Hematopoietic multipotent progenitor cell treated with erythropoietin and hydrocortisone succinate and interleukin-3 and kit ligand, for 4 days (in vitro differentiated cells): ENCODE data around the gene ACAA1.
A peak's percentile ranks its signal among the peaks of the same experiment; 100 is the strongest.

Experiments
- DNase-seq: peaks from one replicate; pipeline ENCODE4 v3.0.0-alpha.2; 2015

ACAA1 gene

GRCh38 chr3:38117748-38118420, 19.0 kb downstream of the ACAA1 start:
- DNase-seq = peak; percentile 89

- no peak for DNase-seq
Observed at GRCh38 chr3:38117163-38117716, 19.7 kb downstream of the ACAA1 start.

- DNase-seq = no peak
Observed at GRCh38 chr3:38116471-38117162, 20.3 kb downstream of the ACAA1 start.

DNA sequence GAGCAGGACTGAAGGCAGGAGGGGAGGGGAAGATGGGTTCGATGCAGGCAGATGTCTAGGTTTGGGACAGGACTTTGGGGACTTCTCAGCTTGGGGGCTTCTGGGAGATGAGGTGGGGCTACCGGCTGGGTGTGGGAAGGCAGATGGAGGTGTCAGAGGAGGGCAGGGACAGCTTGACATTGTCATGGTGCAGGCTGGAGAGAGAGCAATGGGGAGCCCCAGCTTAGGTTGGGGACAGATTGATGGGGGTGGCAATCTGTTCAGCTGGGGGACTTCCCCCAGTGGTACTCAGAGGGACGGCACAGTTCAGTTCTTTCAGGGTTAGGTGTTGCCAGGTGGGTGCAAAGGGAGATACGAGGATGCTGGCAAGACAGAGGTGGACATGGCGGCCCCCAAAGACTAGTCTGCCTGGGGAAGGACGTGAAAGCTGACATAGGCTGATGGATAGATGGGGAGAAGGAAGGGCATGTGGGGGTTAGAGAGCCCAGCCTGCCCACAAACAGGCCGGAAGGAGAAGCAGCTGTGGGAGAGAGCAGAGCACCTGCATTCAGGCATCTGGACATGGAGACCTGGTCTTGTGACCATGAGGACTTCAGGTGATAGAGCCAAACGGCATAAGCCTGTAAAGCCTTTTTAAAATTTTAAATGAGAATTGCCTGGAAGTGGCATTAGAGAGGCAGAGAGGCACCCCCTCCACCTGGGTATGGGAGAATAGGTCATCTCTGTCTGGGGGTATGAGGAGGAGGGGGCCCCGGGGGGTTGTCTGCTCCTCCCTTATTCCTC, 21.1 kb downstream of the ACAA1 start:
- DNase-seq = no peak

DNA sequence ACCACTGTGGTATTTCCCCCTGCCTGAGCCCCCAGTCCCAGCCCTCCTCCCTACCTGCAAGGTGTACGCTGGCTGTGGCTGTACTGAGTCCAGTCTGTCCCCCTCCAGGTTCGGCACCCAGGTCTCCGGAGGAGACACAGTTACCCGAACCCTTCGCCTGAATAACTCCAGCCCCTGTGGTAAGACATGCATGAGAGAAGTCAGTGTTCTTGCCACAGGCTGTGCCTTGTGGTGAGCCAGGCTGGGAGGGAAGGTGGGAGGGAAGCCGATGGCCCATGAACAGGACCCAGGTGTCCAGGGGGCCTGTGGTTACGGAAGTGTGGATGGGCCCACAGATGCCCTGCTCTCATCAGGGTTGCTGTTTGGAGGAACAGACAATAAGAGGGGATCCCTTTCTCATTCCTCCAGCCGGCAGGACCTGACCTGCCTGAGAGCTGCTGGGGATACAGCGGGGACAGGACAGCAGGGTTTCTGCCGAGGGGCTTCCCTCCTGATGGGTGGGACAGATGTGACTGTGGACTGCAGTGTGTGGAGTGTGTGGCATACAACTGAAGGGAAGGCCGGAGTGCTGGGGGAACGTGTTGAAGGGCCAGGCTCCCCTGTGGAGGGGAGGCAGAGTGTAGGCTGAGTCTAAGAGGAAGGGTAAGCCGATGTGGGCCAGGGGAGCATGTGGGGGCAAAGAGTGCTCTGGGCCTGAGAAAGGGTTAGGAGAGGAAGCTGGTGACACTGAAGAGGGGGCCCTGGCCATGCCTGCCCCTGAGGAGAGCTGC, 21.9 kb downstream of the ACAA1 start:
- no peak for DNase-seq

DNA sequence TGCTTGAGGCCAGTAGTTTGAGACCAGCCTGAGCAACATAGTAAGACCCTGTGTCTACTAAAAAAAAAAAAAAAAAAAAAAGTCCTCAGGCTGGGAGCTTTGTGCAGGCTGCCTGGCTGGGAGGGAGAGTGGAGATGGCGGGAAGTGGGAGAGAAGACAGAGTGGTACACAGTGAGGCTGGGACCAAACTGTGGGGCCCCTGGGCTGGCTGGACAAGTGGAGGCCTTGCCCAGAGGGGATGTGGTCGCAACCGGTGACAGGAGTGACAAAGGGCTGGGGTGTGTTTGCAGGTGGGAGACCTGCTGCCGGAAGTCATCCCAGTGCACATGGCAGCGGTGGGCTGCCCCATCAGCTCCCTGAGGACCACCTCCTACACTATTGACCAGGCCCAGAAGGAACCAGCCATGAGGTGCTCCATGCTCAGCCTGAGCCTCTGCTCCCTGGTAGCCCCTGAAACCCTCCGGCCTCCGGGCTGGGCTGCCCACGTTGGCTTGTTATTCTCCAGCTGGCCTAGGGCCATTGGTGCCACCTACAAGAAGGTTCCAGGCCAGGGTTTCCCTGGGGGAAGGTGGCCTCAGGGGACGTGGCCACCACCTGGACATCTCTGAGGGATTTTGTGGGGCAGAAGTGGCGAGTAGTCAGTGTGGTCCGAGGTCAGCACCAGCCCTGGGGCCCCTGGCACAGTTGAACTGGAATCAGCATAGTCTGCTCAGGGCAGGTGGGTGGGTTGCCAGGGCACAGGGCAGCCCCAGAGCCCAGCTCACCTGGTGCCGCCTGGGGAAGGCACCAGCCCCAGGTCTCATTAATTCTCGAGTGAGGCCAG, 22.7 kb downstream of the ACAA1 start:
- no peak for DNase-seq

GRCh38 chr3:38112378-38112761, 24.6 kb downstream of the ACAA1 start:
- no peak for DNase-seq

GRCh38 chr3:38111696-38112377, 25.1 kb downstream of the ACAA1 start:
- DNase-seq = peak; percentile 20

DNA sequence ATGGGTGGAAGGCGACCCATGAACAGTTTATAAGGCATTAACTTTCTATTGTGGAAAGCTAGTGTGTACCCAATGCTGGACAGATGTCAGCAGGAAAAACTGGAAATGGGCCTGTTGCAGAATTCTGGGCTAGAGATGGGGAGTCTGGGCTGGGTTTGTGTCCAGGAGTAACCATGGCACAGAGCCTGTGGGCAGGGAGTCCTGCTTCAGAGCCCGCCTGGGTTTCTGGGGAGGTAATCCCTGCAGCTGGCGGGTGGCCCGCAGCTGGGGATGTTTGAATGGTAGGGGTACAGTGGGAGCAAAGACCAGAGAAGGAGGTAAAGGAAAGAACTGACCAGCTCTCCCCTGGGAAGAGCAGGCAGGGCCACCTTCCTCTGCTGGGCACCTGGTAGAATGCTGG, 25.7 kb downstream of the ACAA1 start:
- DNase-seq = no peak

- no peak for DNase-seq
Observed at GRCh38 chr3:38110314-38111050, 26.4 kb downstream of the ACAA1 start.

DNA sequence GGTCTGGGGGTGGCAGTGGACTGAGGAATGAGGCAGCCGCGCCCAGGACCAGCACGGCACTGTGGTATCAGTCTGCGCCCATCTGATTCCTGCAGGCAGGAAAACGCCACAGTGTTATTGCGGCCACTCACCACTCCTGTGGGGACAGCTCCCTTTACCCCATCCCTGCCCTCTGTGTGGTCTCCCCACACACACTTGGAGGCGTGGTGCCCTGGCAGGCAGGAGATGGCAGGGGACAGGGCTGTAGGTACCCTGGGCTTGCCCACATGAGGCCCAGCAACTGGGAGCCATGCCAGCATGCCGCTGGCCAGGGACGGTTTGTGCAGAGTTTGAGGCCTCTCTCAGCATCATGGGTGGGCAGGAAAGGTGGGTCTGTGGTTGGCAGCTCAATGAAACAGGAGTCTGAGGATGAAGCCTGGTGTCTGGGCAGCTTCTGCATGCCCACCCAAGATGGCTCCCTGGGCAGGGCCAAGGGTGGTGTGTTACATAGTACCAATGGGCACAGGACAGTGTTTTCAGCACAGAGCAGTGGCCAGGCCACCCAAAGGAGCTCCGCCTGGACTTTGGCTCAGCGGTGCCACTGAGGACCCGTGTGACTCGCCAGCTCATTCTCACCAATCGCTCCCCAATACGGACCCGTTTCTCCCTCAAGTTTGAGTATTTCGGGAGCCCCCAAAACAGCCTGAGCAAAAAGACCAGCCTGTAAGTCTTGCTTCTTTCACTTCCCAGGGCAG, 27.2 kb downstream of the ACAA1 start:
- DNase-seq = no peak

GRCh38 chr3:38108649-38109579, 28.0 kb downstream of the ACAA1 start:
- DNase-seq = peak; percentile 75

DNA sequence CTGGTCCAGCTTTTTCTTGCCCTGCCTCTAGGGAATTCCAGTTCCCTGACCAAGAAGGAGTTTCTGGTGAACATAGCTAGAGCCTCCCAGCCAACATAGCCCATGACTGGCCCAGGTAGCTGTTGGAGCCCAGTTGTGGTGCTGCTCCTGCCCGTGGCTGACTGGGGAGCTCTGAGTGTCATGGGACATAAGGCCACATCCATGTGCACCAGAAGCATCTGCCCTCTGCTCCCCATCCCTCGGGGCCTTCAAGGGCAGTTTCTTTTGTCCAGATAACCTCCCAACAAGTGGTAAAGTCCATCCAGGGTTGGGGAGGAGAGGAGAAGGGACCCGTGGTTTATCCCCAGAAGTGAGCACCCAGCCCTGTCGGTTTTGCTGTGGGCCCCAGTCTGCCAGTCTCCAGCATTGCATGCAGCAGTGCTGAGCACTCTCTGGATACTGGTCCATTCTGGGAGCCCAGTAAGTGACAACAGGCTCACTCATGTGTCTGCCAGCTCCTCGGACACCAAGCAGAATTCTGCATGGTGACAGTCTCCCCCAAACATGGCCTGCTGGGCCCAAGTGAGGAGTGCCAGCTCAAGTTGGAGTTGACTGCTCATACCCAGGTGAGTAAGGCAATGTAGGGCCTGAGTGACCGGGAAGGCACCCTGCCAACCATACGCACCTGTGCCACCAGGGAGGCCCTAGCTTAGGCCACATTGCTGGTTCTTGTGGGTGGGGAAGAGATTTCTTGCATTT, 28.8 kb downstream of the ACAA1 start:
- no peak for DNase-seq

DNA sequence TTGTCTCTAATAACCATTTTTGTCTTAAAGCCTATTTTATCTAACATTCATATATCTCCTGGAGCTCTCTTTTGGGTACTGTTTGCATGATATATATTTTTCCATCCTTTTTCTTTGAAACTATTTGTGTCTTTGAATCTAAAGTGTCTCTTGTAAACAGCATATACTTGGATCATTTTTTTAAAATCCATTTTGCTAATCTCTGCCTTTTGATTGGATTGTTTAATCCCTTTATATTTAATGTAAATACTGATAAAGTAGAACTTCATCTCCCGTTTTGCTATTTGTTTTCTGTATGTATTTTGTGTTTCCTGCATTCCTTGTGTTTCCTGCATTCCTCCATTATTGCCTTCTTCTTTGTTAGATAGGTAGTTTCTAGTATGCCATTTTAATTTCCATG, 31.4 kb downstream of the ACAA1 start:
- no peak for DNase-seq

- DNase-seq = no peak
Observed at GRCh38 chr3:38102444-38102814, 34.5 kb downstream of the ACAA1 start.

GRCh38 chr3:38101811-38102443, 35.0 kb downstream of the ACAA1 start:
- peak; percentile 30 for DNase-seq

DNA sequence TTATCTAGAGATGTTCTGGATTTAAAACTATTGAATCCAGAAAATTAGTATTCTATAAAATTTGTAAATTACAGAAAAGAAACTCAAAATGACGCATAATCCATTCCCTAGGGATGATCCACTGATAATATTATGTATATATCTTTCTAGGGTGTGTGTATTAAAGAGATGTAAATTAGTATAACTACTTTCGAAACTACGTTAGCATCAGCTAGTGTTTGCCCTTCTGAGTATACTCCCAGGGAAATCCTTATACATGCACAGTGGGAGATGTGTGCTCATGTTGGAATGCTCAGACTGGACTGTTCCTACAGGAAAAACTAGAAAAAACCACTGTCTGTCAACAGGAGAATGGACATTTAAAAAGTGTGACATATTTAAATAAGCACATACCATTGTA, 36.4 kb downstream of the ACAA1 start:
- no peak for DNase-seq

DNA sequence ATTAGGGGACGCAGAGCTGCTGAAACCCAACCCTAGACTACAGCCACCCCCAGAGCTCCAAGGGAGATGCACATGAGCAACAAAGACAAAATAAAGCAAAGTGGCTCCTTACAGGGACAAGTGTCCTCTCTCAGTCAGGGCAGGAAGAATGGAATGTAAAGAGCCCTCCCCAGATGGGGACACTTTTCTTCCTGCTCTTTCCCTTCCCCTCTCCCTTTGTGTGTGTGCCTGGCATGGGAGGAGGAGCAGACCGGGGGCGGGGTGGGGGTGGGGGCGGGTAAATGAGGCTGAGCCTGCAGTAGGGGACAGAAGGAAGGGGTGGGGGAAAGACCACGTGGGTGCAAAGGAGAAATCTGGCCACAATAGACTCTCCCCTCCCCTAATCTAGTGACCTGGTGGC, 37.4 kb downstream of the ACAA1 start:
- DNase-seq = no peak
